ENCODE results near the gene EVPL.

DNA sequence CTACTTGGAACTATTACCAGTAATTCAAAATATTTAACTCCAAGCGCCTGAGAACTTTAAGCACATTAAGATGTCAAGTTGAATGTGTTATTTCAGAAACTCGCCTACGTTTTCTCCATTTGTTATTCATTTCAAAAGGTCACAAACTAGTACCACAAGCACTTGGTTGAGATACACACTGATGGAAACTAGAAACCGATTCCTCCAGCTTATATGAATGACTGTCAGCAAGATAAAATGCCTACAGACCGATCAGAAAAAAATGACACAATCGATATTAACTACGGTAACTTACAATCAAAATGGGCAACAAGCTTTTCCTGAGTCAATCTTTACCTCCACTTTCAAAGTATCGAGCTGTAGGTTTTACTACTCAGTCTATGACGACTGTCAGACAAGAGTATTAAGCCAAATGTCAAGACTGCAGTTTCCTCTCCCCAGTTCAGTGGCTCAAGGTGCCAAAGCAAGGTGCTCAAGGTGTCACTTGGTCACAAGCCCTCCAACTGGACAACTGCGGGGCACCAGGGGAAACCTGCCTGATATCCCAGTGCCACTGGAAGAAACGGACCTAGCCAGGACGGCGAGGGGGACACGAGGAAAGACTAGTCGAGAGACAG lies 44.5 kb upstream of the EVPL start:
- TF ChIP-seq, protein P1, sequence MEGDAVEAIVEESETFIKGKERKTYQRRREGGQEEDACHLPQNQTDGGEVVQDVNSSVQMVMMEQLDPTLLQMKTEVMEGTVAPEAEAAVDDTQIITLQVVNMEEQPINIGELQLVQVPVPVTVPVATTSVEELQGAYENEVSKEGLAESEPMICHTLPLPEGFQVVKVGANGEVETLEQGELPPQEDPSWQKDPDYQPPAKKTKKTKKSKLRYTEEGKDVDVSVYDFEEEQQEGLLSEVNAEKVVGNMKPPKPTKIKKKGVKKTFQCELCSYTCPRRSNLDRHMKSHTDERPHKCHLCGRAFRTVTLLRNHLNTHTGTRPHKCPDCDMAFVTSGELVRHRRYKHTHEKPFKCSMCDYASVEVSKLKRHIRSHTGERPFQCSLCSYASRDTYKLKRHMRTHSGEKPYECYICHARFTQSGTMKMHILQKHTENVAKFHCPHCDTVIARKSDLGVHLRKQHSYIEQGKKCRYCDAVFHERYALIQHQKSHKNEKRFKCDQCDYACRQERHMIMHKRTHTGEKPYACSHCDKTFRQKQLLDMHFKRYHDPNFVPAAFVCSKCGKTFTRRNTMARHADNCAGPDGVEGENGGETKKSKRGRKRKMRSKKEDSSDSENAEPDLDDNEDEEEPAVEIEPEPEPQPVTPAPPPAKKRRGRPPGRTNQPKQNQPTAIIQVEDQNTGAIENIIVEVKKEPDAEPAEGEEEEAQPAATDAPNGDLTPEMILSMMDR (conservative IDR thresholded peaks at IDR 0.05; ENCODE audit: low read depth in 2 of 2), result no peak
- TF ChIP-seq POLR2AphosphoS5 (IDR thresholded peaks at IDR 0.05; ENCODE audit: low read depth) (no peak), EZH2phosphoT487 (IDR thresholded peaks at IDR 0.05; ENCODE audit: unreplicated experiment) (no peak), EZH2 (IDR thresholded peaks at IDR 0.05; ENCODE audit: low read depth, unreplicated experiment) (no peak), ZNF114 (CRISPR knock-in tag; IDR thresholded peaks at IDR 0.05) (no peak), JUNB (IDR thresholded peaks at IDR 0.05; ENCODE audit: unreplicated experiment) (no peak), NANOG (IDR thresholded peaks at IDR 0.05; ENCODE audit: borderline replicate concordance) (no peak), ZNF331 (CRISPR knock-in tag; IDR thresholded peaks at IDR 0.05; ENCODE audit: low read depth) (no peak), STAT1 (IDR thresholded peaks at IDR 0.05; ENCODE audit: unreplicated experiment) (no peak)
- TF ChIP-seq, protein P2, sequence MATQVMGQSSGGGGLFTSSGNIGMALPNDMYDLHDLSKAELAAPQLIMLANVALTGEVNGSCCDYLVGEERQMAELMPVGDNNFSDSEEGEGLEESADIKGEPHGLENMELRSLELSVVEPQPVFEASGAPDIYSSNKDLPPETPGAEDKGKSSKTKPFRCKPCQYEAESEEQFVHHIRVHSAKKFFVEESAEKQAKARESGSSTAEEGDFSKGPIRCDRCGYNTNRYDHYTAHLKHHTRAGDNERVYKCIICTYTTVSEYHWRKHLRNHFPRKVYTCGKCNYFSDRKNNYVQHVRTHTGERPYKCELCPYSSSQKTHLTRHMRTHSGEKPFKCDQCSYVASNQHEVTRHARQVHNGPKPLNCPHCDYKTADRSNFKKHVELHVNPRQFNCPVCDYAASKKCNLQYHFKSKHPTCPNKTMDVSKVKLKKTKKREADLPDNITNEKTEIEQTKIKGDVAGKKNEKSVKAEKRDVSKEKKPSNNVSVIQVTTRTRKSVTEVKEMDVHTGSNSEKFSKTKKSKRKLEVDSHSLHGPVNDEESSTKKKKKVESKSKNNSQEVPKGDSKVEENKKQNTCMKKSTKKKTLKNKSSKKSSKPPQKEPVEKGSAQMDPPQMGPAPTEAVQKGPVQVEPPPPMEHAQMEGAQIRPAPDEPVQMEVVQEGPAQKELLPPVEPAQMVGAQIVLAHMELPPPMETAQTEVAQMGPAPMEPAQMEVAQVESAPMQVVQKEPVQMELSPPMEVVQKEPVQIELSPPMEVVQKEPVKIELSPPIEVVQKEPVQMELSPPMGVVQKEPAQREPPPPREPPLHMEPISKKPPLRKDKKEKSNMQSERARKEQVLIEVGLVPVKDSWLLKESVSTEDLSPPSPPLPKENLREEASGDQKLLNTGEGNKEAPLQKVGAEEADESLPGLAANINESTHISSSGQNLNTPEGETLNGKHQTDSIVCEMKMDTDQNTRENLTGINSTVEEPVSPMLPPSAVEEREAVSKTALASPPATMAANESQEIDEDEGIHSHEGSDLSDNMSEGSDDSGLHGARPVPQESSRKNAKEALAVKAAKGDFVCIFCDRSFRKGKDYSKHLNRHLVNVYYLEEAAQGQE (IDR thresholded peaks at IDR 0.05; ENCODE audit: unreplicated experiment), result no peak

Measured in GM23338 (cell line).